AG04449 (cell line): ENCODE results near the gene WFDC6.

ENCODE experiments used
- CTCF ChIA-PET: fragments of 350-600 bp; formaldehyde crosslinking; extraction: SDS; loops from one replicate; lab custom pipeline; 2021; ENCODE audit warnings: antibody characterized with exemption; lab: Yijun Ruan, JAX
- POLR2A ChIA-PET: fragments of 400-600, 350-600 bp; formaldehyde crosslinking; extraction: SDS; loops from one replicate; lab custom pipeline; 2020; ENCODE audit warnings: antibody characterized with exemption, inconsistent platforms; lab: Yijun Ruan, JAX
- DNase-seq: peaks from one replicate; pipeline ENCODE4 v3.0.0-alpha.2; 2010; ENCODE audit warnings: low read depth, low spot score
- H3K4me3 ChIP-seq: 2 replicates; pipeline ENCODE4 v1.5.1; 2011; ENCODE audit warnings: low read depth, mild to moderate bottlenecking, control low read depth, low read length
- CTCF ChIP-seq: IDR thresholded peaks from one replicate; pipeline ENCODE4 v1.5.1; 2011; ENCODE audit warnings: mild to moderate bottlenecking, moderate library complexity, low read length, control low read depth, inconsistent platforms; ENCODE audit not compliant: insufficient read depth; ENCODE audit errors: missing control alignments

The WFDC6 gene

GRCh38 chr20:45508068-45508886 is 31.0 kb downstream of the WFDC6 start:
- no peak overlapping the region for H3K4me3 ChIP-seq
- no peak for TF ChIP-seq CTCF
- ChIA-PET CTCF (no interaction called here), POLR2A (no interaction called here)
- no peak for DNase-seq

GRCh38 chr20:45507011-45507820 is 32.1 kb downstream of the WFDC6 start:
- no peak for DNase-seq
- no peak overlapping the region for H3K4me3 ChIP-seq
- ChIA-PET POLR2A (no interaction called here), CTCF (no interaction called here)
- no peak for TF ChIP-seq CTCF

DNA sequence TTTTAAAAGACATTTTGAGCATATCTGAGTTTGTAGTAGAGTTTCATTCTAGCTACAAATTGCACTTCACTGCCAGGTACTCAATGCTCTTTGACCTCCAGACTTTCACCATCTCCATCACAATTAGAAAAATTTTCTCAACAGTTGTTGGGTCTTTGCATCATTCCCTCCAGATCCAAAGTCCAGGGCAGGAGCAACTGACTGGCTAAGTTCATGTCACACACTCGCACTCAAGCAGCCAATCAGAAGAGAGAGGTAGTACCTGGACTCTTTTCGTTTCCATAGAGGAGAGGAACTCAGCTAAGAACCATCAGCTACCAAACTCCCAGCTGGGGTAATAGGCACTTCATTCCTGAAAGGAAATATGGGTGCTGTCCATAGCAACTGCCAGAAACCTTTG is 32.9 kb downstream of the WFDC6 start:
- no peak for TF ChIP-seq CTCF
- H3K4me3 ChIP-seq = no peak overlapping the region
- DNase-seq = no peak
- POLR2A ChIA-PET = no interaction called here
- CTCF ChIA-PET = no interaction called here

DNA sequence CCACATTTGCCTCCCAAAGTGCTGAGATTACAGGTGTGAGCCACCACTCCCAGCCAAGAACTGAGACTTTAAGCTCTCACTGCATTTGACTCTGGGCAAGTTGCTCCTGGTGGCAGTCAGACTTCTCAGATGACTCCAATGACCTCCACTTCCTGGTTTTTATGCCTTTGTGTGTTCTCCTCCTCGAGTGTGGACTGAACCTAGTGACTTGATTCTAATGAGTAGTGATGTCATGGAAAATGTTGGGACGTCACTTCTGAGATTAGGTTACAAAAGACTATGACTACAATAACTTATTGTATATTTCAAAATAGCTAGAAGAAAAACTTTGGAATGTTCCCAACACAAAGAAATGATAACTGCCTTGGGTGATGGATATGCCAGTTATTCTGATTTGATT is 35.9 kb downstream of the WFDC6 start:
- ChIA-PET CTCF (interaction anchor here (0.9 kb wide), 1 partner anchor 183 kb away, joined by 3 read pairs; no protein-coding TSS in a partner anchor), POLR2A (no interaction called here)
- H3K4me3 ChIP-seq = no peak overlapping the region
- no peak for DNase-seq
- TF ChIP-seq CTCF = no peak

GRCh38 chr20:45502561-45502960 is 36.7 kb downstream of the WFDC6 start:
- CTCF ChIA-PET = interaction anchor here (0.9 to 1.4 kb wide), 2 partner anchors 182 to 184 kb away, joined by 3 to 5 read pairs; no protein-coding TSS in a partner anchor
- TF ChIP-seq CTCF = no peak
- DNase-seq = no peak
- POLR2A ChIA-PET = no interaction called here
- H3K4me3 ChIP-seq = no peak overlapping the region

DNA sequence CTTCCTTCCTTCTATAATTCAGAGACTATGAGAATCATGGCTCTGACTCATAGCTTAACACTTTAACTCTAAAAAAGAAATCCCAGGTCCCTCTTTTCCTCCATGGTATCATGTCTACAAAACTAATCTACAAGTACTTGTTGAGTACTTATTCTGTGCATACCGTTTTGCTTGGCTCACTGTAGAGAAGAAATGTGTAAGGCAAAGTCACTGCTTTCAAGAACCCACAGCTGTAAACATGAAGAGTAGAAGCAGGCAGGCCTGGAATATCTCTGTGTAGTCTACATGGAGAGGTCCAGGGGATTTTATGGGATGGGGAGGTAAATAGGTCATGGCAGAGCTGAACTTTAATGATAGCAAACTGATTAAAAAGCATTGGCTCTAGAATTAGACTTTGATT is 37.7 kb downstream of the WFDC6 start:
- no peak for DNase-seq
- POLR2A ChIA-PET = no interaction called here

More for the DNA sequence above, 37.7 kb downstream of the WFDC6 start:
- no peak overlapping the region for H3K4me3 ChIP-seq
- TF ChIP-seq CTCF = no peak
- CTCF ChIA-PET = interaction anchor here (1.4 kb wide), 1 partner anchor 183 kb away, joined by 5 read pairs; no protein-coding TSS in a partner anchor
